Measurements from ENCODE around the gene METAP1D.

- TF ChIP-seq POLR2A (IDR thresholded peaks at IDR 0.05; ENCODE audit: low read length), result no peak
- no peak for TF ChIP-seq GATA1 (IDR thresholded peaks at IDR 0.05; ENCODE audit: low read depth, low read length)
Observed at GRCh38 chr2:172040311-172040710, 40.6 kb downstream of the METAP1D start.
